Endothelial cell of umbilical vein (primary cell): ENCODE data around the gene DBF4. TPM values are rescaled to one million over a fixed set of nuclear protein-coding genes. Genes with fewer than 3 reads are reported as not detected.

ENCODE experiments used
- BruUV-seq: library from RNA; stranded (reverse); fragments of 400-500 nt; replicated peaks from 2 replicates; lab custom pipeline; 2021; lab: Mats Ljungman, UMichigan
- CTCF ChIA-PET: fragments of 300-600, 350-600 bp; sonication (Branson Sonifier 250); formaldehyde crosslinking; loops from one replicate; lab custom pipeline; 2021; ENCODE audit warnings: antibody characterized with exemption, inconsistent platforms; lab: Charles Lee
- POLR2A ChIA-PET: fragments of 300-600, 350-600 bp; sonication (Branson Sonifier 250); formaldehyde crosslinking; loops from one replicate; lab custom pipeline; 2021; ENCODE audit warnings: antibody characterized with exemption, inconsistent platforms; lab: Charles Lee
- DNase-seq: peaks from one replicate; pipeline ENCODE4 v3.0.0-alpha.2; 2011; ENCODE audit warnings: low read depth, low spot score
- FAIRE-seq: peaks from 2 replicates; lab custom pipeline; 2011; peaks lifted over from hg19 to GRCh38; lab: Jason Lieb, UNC
- H2AFZ ChIP-seq: 2 replicates; pipeline ENCODE4 v1.6.0; 2012; ENCODE audit warnings: low read depth, low read length, control low read depth, inconsistent platforms
- H3K27ac ChIP-seq: 2 replicates; pipeline ENCODE4 v1.5.1; 2011; ENCODE audit warnings: low read depth, mild to moderate bottlenecking, control low read depth, low read length, moderate library complexity; ENCODE audit not compliant: insufficient read depth
- H3K27me3 ChIP-seq, 2 experiments: 2 replicates each; pipeline versions ENCODE4 v1.6.0 to v1.6.1; 2011; ENCODE audit warnings: low read length in 2 of 2, mixed read lengths in 1 of 2; ENCODE audit not compliant: control insufficient read depth in 2 of 2, insufficient read depth in 2 of 2
- H3K36me3 ChIP-seq, 2 experiments: 2 replicates in 1 of 2; 3 replicates in 1 of 2; pipeline ENCODE4 v1.5.1; 2011; ENCODE audit warnings: low read length in 2 of 2, mild to moderate bottlenecking in 1 of 2, moderate library complexity in 1 of 2; ENCODE audit not compliant: control insufficient read depth in 2 of 2, insufficient read depth in 2 of 2; ENCODE audit errors: extremely low read depth in 1 of 2
- H3K4me1 ChIP-seq: 3 replicates; pipeline ENCODE4 v1.5.1; 2011; ENCODE audit warnings: mild to moderate bottlenecking, low read length; ENCODE audit not compliant: control insufficient read depth, insufficient read depth; ENCODE audit errors: extremely low read depth
- H3K4me2 ChIP-seq: 2 replicates; pipeline ENCODE4 v1.6.1; 2011; ENCODE audit warnings: low read length, control low read depth, mixed read lengths; ENCODE audit not compliant: insufficient read depth
- H3K4me3 ChIP-seq, 3 experiments: fragments of 200-600 bp in 1 of 3; sonication (generic), shearing (Covaris generic) in 1 of 3; replicated peaks in 1 of 3; 2 replicates each; pipeline ENCODE4 v1.5.1; 2011 to 2016; ENCODE audit warnings: control low read depth in 3 of 3, low read length in 3 of 3, mild to moderate bottlenecking in 2 of 3, inconsistent platforms in 1 of 3, low read depth in 1 of 3, moderate library complexity in 1 of 3; ENCODE audit not compliant: insufficient read depth in 1 of 3
- H3K79me2 ChIP-seq: 2 replicates; pipeline ENCODE4 v1.6.0; 2012; ENCODE audit warnings: low read length, inconsistent platforms; ENCODE audit not compliant: control insufficient read depth, insufficient read depth
- H3K9ac ChIP-seq: replicated peaks from 2 replicates; pipeline ENCODE3; 2011; ENCODE audit warnings: low read length, control low read depth; ENCODE audit not compliant: insufficient read depth; ENCODE audit errors: extremely low read depth
- H3K9me1 ChIP-seq: replicated peaks from 3 replicates; pipeline ENCODE4 v1.6.0; 2011; ENCODE audit warnings: mild to moderate bottlenecking, low read length; ENCODE audit not compliant: control insufficient read depth, insufficient read depth; ENCODE audit errors: extremely low read depth
- H3K9me3 ChIP-seq: replicated peaks from 2 replicates; pipeline ENCODE4 v1.5.1; 2012; ENCODE audit warnings: low read length, inconsistent platforms; ENCODE audit not compliant: control insufficient read depth, insufficient read depth
- H4K20me1 ChIP-seq: replicated peaks from 2 replicates; pipeline ENCODE3; 2011; ENCODE audit warnings: mild to moderate bottlenecking, low read length; ENCODE audit not compliant: control insufficient read depth, insufficient read depth; ENCODE audit errors: extremely low read depth
- EZH2 ChIP-seq: IDR thresholded peaks from 2 replicates; pipeline ENCODE4 v1.6.1; 2012; ENCODE audit warnings: borderline replicate concordance, low read depth, mild to moderate bottlenecking, moderate library complexity, low read length, inconsistent platforms; ENCODE audit not compliant: severe bottlenecking
- FOS ChIP-seq: IDR thresholded peaks from 2 replicates; pipeline ENCODE4 v1.6.1; 2011; ENCODE audit warnings: mild to moderate bottlenecking, low read length, moderate library complexity, borderline replicate concordance; ENCODE audit not compliant: insufficient read depth
- GATA2 ChIP-seq: IDR thresholded peaks from 2 replicates; pipeline ENCODE4 v1.7.0; 2011; ENCODE audit warnings: low read depth, mild to moderate bottlenecking, moderate library complexity, mixed read lengths, low read length; ENCODE audit not compliant: insufficient read length, insufficient read depth
- JUN ChIP-seq: IDR thresholded peaks from 2 replicates; pipeline ENCODE4 v1.6.1; 2011; ENCODE audit warnings: borderline replicate concordance, low read depth; ENCODE audit not compliant: insufficient read length, insufficient read depth
- MYC ChIP-seq: IDR thresholded peaks from one replicate; pipeline ENCODE4 v1.6.1; 2011; ENCODE audit warnings: mild to moderate bottlenecking, low read depth, low read length
- POLR2A ChIP-seq: IDR thresholded peaks from 2 replicates; pipeline ENCODE4 v1.6.1; 2012; ENCODE audit warnings: low read depth, mild to moderate bottlenecking, control low read depth, low read length
- POLR2AphosphoS5 ChIP-seq: IDR thresholded peaks from 2 replicates; pipeline ENCODE4 v1.6.1; 2012; ENCODE audit warnings: low read depth, mild to moderate bottlenecking, control low read depth, low read length, moderate library complexity; ENCODE audit not compliant: insufficient read depth
- dilution Hi-C: fragments of 300-500 bp; cut with MboI; formaldehyde crosslinking; loops from one replicate; pipeline ENCODE4 v1.15.0; 2019; ENCODE audit warnings: low sequenced_read_pairs; ENCODE audit not compliant: extremely low pct_ligation_motif_present
- intact Hi-C: fragments of 100-400 bp; cut with micrococcal nuclease; formaldehyde crosslinking; loops from one replicate; pipeline ENCODE4 v1.10.0; 2022
- polyA plus RNA-seq, 4 experiments: library from polyadenylated mRNA; depleted of rRNA in 3 of 4; stranded (reverse) in 3 of 4; unstranded in 1 of 4; fragments of >200 nt; gene quantifications; 2 replicates each; pipeline versions ENCODE4 v1.2.1 to v1.2.3, GENCODE V29; 2011 to 2012; ENCODE audit warnings: missing spikeins in 1 of 4
- total RNA-seq: library from RNA; stranded (reverse); gene quantifications from 2 replicates; pipeline ENCODE4 v1.2.3, GENCODE V29; 2021
- TF ChIP-seq, protein P1 (sequence below): IDR thresholded peaks from 2 replicates; pipeline ENCODE4 v1.6.1; 2011; ENCODE audit not compliant: insufficient read depth, insufficient read length
- TF ChIP-seq, protein P2 (sequence below), 2 donors: IDR thresholded peaks; 1 replicate in 1 of 2; 2 replicates in 1 of 2; pipeline ENCODE4 v1.5.1; 2011; ENCODE audit warnings: low read length in 2 of 2, mild to moderate bottlenecking in 2 of 2, moderate library complexity in 2 of 2, control low read depth in 1 of 2, inconsistent platforms in 1 of 2, low read depth in 1 of 2; ENCODE audit not compliant: insufficient read depth in 1 of 2; ENCODE audit errors: extremely low read depth in 1 of 2

Gene DBF4
- total and polyA plus RNA-seq, 2 donors (not counting 3 experiments of a cell fraction or from before 2014, with no cell fraction given) = 3.7 to 39.7 TPM

DNA sequence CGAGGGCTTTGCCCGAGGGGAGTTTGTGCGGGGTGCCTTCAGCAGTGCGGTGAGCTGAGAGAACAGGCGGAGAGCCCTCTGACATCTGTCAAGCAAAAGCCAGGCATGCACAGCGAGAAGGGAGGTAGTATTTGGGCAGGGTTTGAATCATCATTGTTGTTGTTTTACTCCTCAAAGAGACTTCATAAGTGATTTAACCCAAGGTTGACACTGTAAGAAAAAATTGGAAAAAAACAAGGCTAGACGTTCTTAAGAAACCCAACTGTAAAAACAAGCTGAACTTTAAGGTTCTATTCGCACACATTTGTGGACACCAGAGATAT lies 59.1 kb downstream of the DBF4 start:
- Histone ChIP-seq H3K9ac (no peak overlapping the region), H3K4me1 (peaks cover 11% of the 10 kb centered on the region), H3K4me3 (peak overlapping the region in 1 of 3 experiments; percentile 66), H3K9me3 (no peaks in the 10 kb centered on the region), H3K36me3 (no peaks in the 10 kb centered on the region), H3K79me2 (no peaks in the 10 kb centered on the region), H2AFZ (peak overlapping the region; percentile 93), H3K9me1 (no peaks in the 10 kb centered on the region), H3K27ac (no peak overlapping the region), H3K4me2 (peak overlapping the region; percentile 86), H3K27me3 (peaks cover 5 to 18% of the 10 kb centered on the region in 2 experiments), H4K20me1 (no peaks in the 10 kb centered on the region)
- DNase-seq (no peak), FAIRE-seq (no peak)
- ChIA-PET POLR2A (interaction anchor here (1.2 kb wide), 1 partner anchor 285 kb away, joined by 3 read pairs; the partner anchor contains the start of gene SRI), CTCF (interaction anchor here (1.2 to 1.9 kb wide), 2 partner anchors 29 to 429 kb away, joined by 3 to 8 read pairs; no protein-coding TSS in a partner anchor)
- intact Hi-C loops (loop anchor here (10.0 kb wide), 1 partner anchor 279 kb away; no protein-coding TSS in a partner anchor), dilution Hi-C loops (no loop called here)
- TF ChIP-seq GATA2 (no peak), POLR2AphosphoS5 (no peak), FOS (no peak), POLR2A (no peak), JUN (no peak), EZH2 (no peak), MYC (no peak)
- TF ChIP-seq, protein P1, sequence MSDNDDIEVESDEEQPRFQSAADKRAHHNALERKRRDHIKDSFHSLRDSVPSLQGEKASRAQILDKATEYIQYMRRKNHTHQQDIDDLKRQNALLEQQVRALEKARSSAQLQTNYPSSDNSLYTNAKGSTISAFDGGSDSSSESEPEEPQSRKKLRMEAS = no peak
- TF ChIP-seq, protein P2, sequence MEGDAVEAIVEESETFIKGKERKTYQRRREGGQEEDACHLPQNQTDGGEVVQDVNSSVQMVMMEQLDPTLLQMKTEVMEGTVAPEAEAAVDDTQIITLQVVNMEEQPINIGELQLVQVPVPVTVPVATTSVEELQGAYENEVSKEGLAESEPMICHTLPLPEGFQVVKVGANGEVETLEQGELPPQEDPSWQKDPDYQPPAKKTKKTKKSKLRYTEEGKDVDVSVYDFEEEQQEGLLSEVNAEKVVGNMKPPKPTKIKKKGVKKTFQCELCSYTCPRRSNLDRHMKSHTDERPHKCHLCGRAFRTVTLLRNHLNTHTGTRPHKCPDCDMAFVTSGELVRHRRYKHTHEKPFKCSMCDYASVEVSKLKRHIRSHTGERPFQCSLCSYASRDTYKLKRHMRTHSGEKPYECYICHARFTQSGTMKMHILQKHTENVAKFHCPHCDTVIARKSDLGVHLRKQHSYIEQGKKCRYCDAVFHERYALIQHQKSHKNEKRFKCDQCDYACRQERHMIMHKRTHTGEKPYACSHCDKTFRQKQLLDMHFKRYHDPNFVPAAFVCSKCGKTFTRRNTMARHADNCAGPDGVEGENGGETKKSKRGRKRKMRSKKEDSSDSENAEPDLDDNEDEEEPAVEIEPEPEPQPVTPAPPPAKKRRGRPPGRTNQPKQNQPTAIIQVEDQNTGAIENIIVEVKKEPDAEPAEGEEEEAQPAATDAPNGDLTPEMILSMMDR (IDR thresholded peaks at IDR 0.05; ENCODE audit: extremely low read depth in 1 of 2, insufficient read depth in 1 of 2, low read depth in 1 of 2, low read length in 2 of 2) = no peak
- BruUV-seq = no TSS peak
